Measurements from ENCODE around the gene BLOC1S5.
"Not testable (repeated sequence)": the region's sequence is repeated elsewhere in the genome, so short reads cannot be mapped to it uniquely, and the experiment has no call there.

Gene BLOC1S5

DNA sequence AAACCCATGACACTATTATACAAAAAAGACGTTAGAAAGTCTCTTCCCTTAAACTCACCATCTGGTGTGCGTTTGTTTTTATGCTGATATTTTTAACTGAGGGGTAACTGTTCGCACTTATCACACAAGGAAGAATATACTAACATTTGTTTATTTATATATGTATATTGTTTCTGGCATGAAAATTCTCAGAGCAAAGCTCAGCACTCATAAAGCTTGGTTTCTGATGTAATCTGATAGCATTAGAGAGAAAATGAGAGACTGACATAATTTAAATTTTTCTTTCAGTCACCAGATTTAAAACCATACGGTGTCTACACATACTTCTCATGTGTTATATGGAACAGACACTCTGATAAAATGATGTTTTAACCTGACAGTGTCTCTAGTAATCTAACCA is 6.9 kb downstream of the BLOC1S5 start:
- Histone ChIP-seq H3K36me3 (ENCODE audit: low read depth) (peaks cover 33% of the 10 kb centered on the region), H3K27me3 (ENCODE audit: insufficient read depth, poor library complexity, severe bottlenecking) (no peaks in the 10 kb centered on the region), H3K27ac (ENCODE audit: poor library complexity, severe bottlenecking) (no peak overlapping the region), H3K4me3 (ENCODE audit: severe bottlenecking) (no peak overlapping the region), H3K4me1 (ENCODE audit: insufficient read depth, poor library complexity, severe bottlenecking) (no peaks in the 10 kb centered on the region), H3K9me3 (ENCODE audit: severe bottlenecking) (no peaks in the 10 kb centered on the region)
- no peak for DNase-seq (ENCODE audit: low spot score)
- TF ChIP-seq, protein P1, sequence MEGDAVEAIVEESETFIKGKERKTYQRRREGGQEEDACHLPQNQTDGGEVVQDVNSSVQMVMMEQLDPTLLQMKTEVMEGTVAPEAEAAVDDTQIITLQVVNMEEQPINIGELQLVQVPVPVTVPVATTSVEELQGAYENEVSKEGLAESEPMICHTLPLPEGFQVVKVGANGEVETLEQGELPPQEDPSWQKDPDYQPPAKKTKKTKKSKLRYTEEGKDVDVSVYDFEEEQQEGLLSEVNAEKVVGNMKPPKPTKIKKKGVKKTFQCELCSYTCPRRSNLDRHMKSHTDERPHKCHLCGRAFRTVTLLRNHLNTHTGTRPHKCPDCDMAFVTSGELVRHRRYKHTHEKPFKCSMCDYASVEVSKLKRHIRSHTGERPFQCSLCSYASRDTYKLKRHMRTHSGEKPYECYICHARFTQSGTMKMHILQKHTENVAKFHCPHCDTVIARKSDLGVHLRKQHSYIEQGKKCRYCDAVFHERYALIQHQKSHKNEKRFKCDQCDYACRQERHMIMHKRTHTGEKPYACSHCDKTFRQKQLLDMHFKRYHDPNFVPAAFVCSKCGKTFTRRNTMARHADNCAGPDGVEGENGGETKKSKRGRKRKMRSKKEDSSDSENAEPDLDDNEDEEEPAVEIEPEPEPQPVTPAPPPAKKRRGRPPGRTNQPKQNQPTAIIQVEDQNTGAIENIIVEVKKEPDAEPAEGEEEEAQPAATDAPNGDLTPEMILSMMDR (IDR thresholded peaks at IDR 0.05; ENCODE audit: poor library complexity, severe bottlenecking) = no peak
- ATAC-seq (ENCODE audit: low read depth) = no peak

DNA sequence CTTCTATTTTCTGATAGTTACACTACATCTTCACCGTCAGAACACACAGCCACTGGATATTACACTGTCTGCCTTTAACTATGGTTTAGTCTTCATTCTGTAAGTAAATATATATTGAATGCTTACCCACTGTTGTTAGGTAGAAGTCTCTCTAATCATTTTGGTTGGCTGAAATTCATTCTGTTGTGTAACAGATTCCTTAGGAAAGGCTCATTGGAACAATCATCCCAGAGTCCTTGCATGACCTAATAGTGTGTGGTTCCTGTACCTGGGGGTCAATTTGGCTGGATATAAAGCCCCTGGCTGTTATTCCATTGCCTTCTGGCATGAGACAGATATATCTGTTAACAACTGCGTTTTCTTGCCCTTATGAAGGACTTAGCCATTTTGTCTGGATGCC is 9.9 kb downstream of the BLOC1S5 start:
- no peak overlapping the region for H3K4me3 ChIP-seq (ENCODE audit: severe bottlenecking)

DNA sequence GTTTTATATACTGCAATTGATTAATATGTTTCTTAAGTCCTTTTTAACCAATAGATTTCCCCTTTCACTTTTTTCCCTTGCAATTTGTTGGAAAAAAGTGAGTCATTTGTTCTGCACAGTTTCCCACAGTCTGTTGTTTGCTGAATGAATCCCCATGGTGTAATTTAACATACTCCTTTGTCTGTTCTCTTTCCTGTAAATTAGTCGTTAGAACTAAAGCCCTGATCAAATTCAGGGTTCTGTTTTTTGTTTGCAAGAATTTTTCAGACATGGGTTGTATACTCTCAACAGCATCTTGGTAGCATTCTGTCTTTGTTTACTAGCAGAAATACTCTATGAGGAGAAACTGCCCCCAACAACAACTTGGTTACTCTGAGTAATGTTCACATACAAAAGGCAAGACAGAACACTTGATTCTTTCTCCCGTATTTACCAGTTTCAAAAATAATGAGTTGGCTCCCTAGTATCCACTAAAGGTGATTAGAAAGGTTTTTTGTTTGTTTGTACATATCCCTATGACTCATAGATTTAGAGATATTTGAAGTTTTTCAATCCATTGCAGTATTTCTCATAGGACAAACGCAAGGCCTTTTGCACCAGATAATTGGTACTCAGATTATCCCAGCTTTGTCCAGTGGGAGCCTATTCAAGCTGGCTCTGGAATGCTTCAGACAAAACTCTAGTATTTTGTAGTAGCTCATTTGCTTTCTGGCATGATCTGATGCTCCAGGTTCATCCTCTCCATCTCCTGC is 16.5 kb downstream of the BLOC1S5 start:
- Histone ChIP-seq H3K9me3 (ENCODE audit: severe bottlenecking) (no peaks in the 10 kb centered on the region), H3K36me3 (ENCODE audit: low read depth) (no peaks in the 10 kb centered on the region), H3K27ac (ENCODE audit: poor library complexity, severe bottlenecking) (peak overlapping the region; percentile 33), H3K4me1 (ENCODE audit: insufficient read depth, poor library complexity, severe bottlenecking) (peaks cover 9% of the 10 kb centered on the region), H3K27me3 (ENCODE audit: insufficient read depth, poor library complexity, severe bottlenecking) (no peaks in the 10 kb centered on the region), H3K4me3 (ENCODE audit: severe bottlenecking) (no peak overlapping the region)
- ATAC-seq (ENCODE audit: low read depth) (peak; percentile 81), DNase-seq (ENCODE audit: low spot score) (no peak)
- TF ChIP-seq, protein P1 (IDR thresholded peaks at IDR 0.05; ENCODE audit: poor library complexity, severe bottlenecking) = no peak

More for the DNA sequence above, 9.9 kb downstream of the BLOC1S5 start:
- Histone ChIP-seq H3K36me3 (ENCODE audit: low read depth) (peaks cover 10% of the 10 kb centered on the region; the same call in 1 of the 2 replicates), H3K9me3 (ENCODE audit: severe bottlenecking) (no peaks in the 10 kb centered on the region), H3K4me1 (ENCODE audit: insufficient read depth, poor library complexity, severe bottlenecking) (no peaks in the 10 kb centered on the region), H3K27me3 (ENCODE audit: insufficient read depth, poor library complexity, severe bottlenecking) (no peaks in the 10 kb centered on the region), H3K27ac (ENCODE audit: poor library complexity, severe bottlenecking) (no peak overlapping the region)
- TF ChIP-seq, protein P1 (IDR thresholded peaks at IDR 0.05; ENCODE audit: poor library complexity, severe bottlenecking) = no peak
- DNase-seq (ENCODE audit: low spot score) (no peak), ATAC-seq (ENCODE audit: low read depth) (no peak)

DNA sequence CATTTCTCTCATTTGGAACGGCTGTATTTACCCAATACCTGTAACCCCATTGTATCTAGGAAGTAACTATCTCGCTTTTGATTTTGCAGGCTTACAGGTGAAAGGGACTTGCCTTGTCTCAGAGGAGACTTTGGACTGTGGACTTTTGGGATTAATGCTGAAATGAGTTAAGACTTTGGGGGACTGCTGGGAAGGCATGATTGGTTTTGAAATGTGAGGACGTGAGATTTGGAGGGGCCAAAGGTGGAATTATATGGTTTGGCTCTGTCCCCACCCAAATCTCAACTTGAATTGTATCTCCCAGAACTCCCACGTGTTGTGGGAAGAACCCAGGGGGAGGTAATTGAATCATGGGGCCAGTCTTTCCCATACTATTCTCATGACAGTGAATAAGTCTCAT is 18.4 kb downstream of the BLOC1S5 start:
- not testable (repeated sequence) for H3K27ac ChIP-seq (ENCODE audit: poor library complexity, severe bottlenecking); ATAC-seq (ENCODE audit: low read depth); H3K36me3 ChIP-seq (ENCODE audit: low read depth); H3K4me1 ChIP-seq (ENCODE audit: insufficient read depth, poor library complexity, severe bottlenecking); DNase-seq (ENCODE audit: low spot score); H3K4me3 ChIP-seq (ENCODE audit: severe bottlenecking); H3K27me3 ChIP-seq (ENCODE audit: insufficient read depth, poor library complexity, severe bottlenecking); H3K9me3 ChIP-seq (ENCODE audit: severe bottlenecking)

DNA sequence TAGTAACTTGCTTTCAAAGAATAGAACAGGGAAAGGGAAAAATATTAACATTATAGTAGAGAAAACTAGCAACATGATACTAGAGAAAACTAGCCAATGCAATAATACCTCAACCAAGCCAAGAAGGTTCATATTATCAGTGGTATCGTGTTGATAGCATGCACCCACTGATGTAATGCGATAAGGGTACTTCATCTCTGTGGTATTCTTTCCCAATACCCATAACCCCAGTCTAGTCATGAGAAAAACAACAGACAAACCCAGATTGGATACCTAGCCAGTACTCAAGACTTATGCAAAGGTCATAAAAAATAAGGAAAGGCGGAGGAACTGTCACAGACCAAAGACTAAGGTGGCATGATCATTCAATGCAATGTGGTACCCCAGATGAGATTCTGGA is 21.0 kb downstream of the BLOC1S5 start:
- H3K27me3 ChIP-seq (ENCODE audit: insufficient read depth, poor library complexity, severe bottlenecking) = no peaks in the 10 kb centered on the region

More for the DNA sequence above, 21.0 kb downstream of the BLOC1S5 start:
- DNase-seq (ENCODE audit: low spot score) (no peak), ATAC-seq (ENCODE audit: low read depth) (no peak)
- TF ChIP-seq, protein P1 (IDR thresholded peaks at IDR 0.05; ENCODE audit: poor library complexity, severe bottlenecking) = no peak
- H3K36me3 ChIP-seq (ENCODE audit: low read depth) = peaks cover 24% of the 10 kb centered on the region
- peaks cover 6% of the 10 kb centered on the region for H3K4me1 ChIP-seq (ENCODE audit: insufficient read depth, poor library complexity, severe bottlenecking)
- H3K9me3 ChIP-seq (ENCODE audit: severe bottlenecking) = no peaks in the 10 kb centered on the region
- no peak overlapping the region for H3K4me3 ChIP-seq (ENCODE audit: severe bottlenecking)
- H3K27ac ChIP-seq (ENCODE audit: poor library complexity, severe bottlenecking) = no peak overlapping the region
